ENCODE data around the gene C1QTNF12. TPM values are rescaled to one million over a fixed set of nuclear protein-coding genes. Genes with fewer than 3 reads are reported as not detected.

C1QTNF12 gene
- total RNA-seq, 4 donors from 2014 or later, result 2.7 TPM; not detected in 3

DNA sequence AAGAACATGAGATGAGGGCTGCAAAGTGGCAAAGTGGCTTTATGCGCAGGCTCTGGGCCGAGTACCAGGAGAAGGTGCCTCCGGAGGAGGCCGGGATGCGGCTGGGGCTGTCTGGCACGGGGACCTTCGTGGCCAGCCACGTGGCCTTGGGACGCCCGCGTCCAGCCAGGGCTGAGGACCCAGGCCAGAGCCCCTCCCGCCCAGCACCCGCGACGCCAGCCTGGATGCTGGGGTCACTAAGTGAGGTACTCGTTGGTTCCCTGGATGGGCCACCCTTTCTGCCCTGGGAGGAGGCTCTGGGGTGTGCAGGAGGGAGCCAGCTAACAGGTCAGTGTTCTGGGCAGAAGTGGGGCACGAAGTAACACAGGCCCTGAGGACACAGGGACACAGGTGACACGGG is 46.3 kb upstream of the C1QTNF12 start:
- peaks cover 0 to under 1% (median 0%) of the 10 kb centered on the region in 3 donors for H3K27me3 ChIP-seq
- no peak for TF ChIP-seq POLR2A (IDR thresholded peaks at IDR 0.05)
- no peaks in the 10 kb centered on the region for H3K4me1 ChIP-seq
- DNase-seq (no peak), ATAC-seq (no peak)
- intact Hi-C loops (cut with DNase I; ENCODE audit: low total_unique reads) (loop anchor here (5.0 kb wide), 1 partner anchor 261 kb away; no protein-coding TSS in a partner anchor), in situ Hi-C loops (cut with MboI; ENCODE audit: low sequenced_read_pairs in 4 of 4) (no loop called here)
- H3K36me3 ChIP-seq, result peaks cover 0 to 8% of the 10 kb centered on the region in 2 donors
- H3K9me3 ChIP-seq, result no peaks in the 10 kb centered on the region
- H3K4me3 ChIP-seq, result no peak overlapping the region
- no peak overlapping the region for H3K27ac ChIP-seq

DNA sequence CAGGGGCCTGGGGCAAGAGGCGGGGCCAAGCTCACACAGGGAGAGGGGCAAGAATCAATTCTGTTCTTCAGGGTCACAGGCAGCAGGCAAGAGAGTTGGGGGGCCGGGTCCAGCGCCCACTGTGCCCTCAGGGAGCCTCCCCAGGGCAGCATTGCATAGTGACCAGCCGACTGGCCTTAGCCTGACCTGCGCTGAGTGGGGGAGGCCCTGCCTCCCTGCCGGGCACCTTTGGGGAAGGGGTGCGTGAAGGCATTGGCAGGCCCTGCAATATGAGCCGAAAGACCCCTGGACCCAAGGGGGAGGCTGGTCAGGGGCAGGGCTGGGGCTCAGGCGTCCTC is 45.9 kb upstream of the C1QTNF12 start:
- intact Hi-C loops (cut with DNase I; ENCODE audit: low total_unique reads) (loop anchor here (5.0 kb wide), 1 partner anchor 260 kb away; no protein-coding TSS in a partner anchor), in situ Hi-C loops (cut with MboI; ENCODE audit: low sequenced_read_pairs in 4 of 4) (no loop called here)
- DNase-seq (no peak), ATAC-seq (no peak)
- peaks cover 0 to 5% (median 2%) of the 10 kb centered on the region in 3 donors for H3K27me3 ChIP-seq
- TF ChIP-seq, protein P1, sequence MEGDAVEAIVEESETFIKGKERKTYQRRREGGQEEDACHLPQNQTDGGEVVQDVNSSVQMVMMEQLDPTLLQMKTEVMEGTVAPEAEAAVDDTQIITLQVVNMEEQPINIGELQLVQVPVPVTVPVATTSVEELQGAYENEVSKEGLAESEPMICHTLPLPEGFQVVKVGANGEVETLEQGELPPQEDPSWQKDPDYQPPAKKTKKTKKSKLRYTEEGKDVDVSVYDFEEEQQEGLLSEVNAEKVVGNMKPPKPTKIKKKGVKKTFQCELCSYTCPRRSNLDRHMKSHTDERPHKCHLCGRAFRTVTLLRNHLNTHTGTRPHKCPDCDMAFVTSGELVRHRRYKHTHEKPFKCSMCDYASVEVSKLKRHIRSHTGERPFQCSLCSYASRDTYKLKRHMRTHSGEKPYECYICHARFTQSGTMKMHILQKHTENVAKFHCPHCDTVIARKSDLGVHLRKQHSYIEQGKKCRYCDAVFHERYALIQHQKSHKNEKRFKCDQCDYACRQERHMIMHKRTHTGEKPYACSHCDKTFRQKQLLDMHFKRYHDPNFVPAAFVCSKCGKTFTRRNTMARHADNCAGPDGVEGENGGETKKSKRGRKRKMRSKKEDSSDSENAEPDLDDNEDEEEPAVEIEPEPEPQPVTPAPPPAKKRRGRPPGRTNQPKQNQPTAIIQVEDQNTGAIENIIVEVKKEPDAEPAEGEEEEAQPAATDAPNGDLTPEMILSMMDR (IDR thresholded peaks at IDR 0.05 in 4 of 5, conservative IDR thresholded peaks at IDR 0.05 in 1 of 5), result no peak
- TF ChIP-seq POLR2A (IDR thresholded peaks at IDR 0.05), result no peak
- no peak overlapping the region for H3K27ac ChIP-seq
- peaks cover 0 to 8% of the 10 kb centered on the region in 2 donors for H3K36me3 ChIP-seq
- H3K9me3 ChIP-seq, result no peaks in the 10 kb centered on the region
- H3K4me3 ChIP-seq, result no peak overlapping the region
- H3K4me1 ChIP-seq, result no peaks in the 10 kb centered on the region

DNA sequence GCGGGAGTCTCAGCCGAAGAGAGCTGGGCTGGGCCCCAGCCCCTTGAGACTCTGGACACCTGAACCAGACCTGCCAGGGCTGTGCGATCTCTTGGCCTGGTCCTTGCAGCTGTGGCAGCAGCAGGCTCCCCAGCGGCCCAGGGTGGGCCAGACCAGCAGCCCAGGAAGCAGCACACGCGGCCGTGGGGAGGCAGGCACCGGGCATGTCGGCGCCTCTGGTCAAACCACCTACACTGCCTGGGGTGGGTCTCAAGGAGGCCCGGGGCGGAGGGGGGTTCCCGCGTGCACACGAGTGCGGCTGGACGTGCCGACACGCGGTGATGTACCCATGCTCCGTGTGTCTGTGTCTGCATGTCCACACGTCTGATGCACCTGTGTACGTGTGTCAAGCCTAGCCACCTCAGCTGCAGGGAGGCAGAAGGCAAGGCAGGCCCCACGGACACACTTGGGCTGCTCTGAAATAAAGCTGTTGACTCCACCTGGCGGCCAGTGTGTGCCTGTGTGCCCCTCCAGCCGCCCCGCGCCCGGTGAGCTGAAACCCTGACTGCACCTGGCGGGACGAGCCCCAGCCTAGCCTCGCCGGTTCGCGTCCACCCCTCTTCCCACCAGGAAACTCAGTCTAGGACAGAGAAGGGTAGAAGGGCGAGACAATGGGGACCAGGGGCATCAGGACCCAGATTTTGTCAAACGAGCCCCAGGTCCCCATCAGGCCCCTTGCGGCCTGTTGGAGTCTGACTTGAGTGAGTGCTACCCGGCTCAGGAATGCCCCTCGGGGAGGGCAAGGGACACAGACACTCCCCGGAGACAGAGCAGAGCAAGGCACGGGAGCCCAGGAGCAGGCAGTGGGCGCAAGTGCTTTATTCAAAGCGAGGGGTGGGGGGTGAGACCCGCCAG is 45.3 kb upstream of the C1QTNF12 start:
- in situ Hi-C loops (cut with MboI; ENCODE audit: low sequenced_read_pairs in 4 of 4), result no loop called here
- no peak for TF ChIP-seq POLR2A (IDR thresholded peaks at IDR 0.05)
- TF ChIP-seq, protein P1 (IDR thresholded peaks at IDR 0.05 in 4 of 5, conservative IDR thresholded peaks at IDR 0.05 in 1 of 5), result peak; percentile 26 to 68 (median 63)

DNA sequence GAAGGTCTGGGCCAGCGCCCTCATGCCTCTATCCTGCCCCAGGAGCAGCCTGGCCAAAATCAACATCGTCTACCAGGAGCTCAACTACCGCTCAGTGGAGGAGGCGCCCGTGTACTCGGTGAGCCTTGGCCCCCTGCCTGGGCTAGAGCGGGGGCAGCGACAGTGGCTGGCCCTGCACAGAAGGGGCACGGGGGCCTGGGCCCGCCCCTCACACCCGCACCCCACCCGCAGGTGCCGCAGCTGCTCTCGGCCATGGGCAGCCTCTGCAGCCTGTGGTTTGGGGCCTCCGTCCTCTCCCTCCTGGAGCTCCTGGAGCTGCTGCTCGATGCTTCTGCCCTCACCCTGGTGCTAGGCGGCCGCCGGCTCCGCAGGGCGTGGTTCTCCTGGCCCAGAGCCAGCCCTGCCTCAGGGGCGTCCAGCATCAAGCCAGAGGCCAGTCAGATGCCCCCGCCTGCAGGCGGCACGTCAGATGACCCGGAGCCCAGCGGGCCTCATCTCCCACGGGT is 44.6 kb upstream of the C1QTNF12 start:
- no peak overlapping the region for H3K27ac ChIP-seq
- intact Hi-C loops (cut with DNase I; ENCODE audit: low total_unique reads) (loop anchor here (2.0 to 5.0 kb wide), 2 partner anchors 168 to 259 kb away; no protein-coding TSS in a partner anchor), in situ Hi-C loops (cut with MboI; ENCODE audit: low sequenced_read_pairs in 4 of 4) (no loop called here)
- ATAC-seq, result no peak
- peaks cover 10 to 18% (median 16%) of the 10 kb centered on the region in 3 donors for H3K27me3 ChIP-seq
- TF ChIP-seq POLR2A (IDR thresholded peaks at IDR 0.05), result no peak
- TF ChIP-seq, protein P1 (IDR thresholded peaks at IDR 0.05 in 4 of 5, conservative IDR thresholded peaks at IDR 0.05 in 1 of 5), result no peak
- H3K9me3 ChIP-seq, result no peaks in the 10 kb centered on the region
- no peaks in the 10 kb centered on the region for H3K4me1 ChIP-seq
- no peak for DNase-seq
- peaks cover 0 to 8% of the 10 kb centered on the region in 2 donors for H3K36me3 ChIP-seq
- no peak overlapping the region for H3K4me3 ChIP-seq

More for the DNA sequence above, 45.3 kb upstream of the C1QTNF12 start:
- Histone ChIP-seq H3K36me3 (peaks cover 0 to 8% of the 10 kb centered on the region in 2 donors), H3K27ac (no peak overlapping the region), H3K4me3 (no peak overlapping the region), H3K4me1 (no peaks in the 10 kb centered on the region), H3K27me3 (peaks cover 3 to 11% (median 8%) of the 10 kb centered on the region in 3 donors), H3K9me3 (no peaks in the 10 kb centered on the region)
- peak; percentile 48 to 79 for ATAC-seq
- DNase-seq, result peak in 1 of 2 donors; percentile 54
- intact Hi-C loops (cut with DNase I; ENCODE audit: low total_unique reads), result loop anchor here (2.0 to 5.0 kb wide), 2 partner anchors 169 to 259 kb away; no protein-coding TSS in a partner anchor

DNA sequence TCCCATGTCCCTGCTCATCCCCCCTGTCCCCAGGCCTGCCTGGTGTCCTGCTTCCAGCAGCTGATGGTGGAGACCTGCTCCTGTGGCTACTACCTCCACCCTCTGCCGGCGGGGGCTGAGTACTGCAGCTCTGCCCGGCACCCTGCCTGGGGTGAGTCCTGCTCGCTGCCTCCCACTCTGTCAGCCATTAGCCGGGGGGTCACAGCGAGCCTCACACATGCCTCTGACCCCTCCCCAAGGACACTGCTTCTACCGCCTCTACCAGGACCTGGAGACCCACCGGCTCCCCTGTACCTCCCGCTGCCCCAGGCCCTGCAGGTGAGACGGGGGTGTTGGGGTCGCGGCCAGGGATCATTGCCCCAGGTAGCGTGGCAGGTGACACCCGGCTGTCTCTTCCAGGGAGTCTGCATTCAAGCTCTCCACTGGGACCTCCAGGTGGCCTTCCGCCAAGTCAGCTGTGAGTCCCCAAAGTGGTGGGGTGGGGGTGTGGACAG is 43.8 kb upstream of the C1QTNF12 start:
- peak in 1 of 2 donors; percentile 44 for ATAC-seq
- H3K4me1 ChIP-seq, result no peaks in the 10 kb centered on the region
- peaks cover 15 to 26% (median 24%) of the 10 kb centered on the region in 3 donors for H3K27me3 ChIP-seq
- DNase-seq, result no peak
- in situ Hi-C loops (cut with MboI; ENCODE audit: low sequenced_read_pairs in 4 of 4) (no loop called here), intact Hi-C loops (cut with DNase I; ENCODE audit: low total_unique reads) (loop anchor here (2.0 to 5.0 kb wide), 2 partner anchors 167 to 258 kb away; no protein-coding TSS in a partner anchor)
- no peak for TF ChIP-seq POLR2A (IDR thresholded peaks at IDR 0.05)
- TF ChIP-seq, protein P1 (IDR thresholded peaks at IDR 0.05 in 4 of 5, conservative IDR thresholded peaks at IDR 0.05 in 1 of 5), result peak; percentile 10 to 72 (median 60)
- peaks cover 0 to 2% of the 10 kb centered on the region in 2 donors for H3K36me3 ChIP-seq
- no peaks in the 10 kb centered on the region for H3K9me3 ChIP-seq
- no peak overlapping the region for H3K4me3 ChIP-seq
- H3K27ac ChIP-seq, result no peak overlapping the region
